Measurements from ENCODE around the gene PTPRK.

- TF ChIP-seq CSDC2 (CRISPR knock-in tag; IDR thresholded peaks at IDR 0.05) (no peak), ZC3H10 (CRISPR knock-in tag; IDR thresholded peaks at IDR 0.05) (no peak), ARNTL (CRISPR knock-in tag; IDR thresholded peaks at IDR 0.05; ENCODE audit: borderline replicate concordance, low read depth) (no peak), RARB (CRISPR knock-in tag; IDR thresholded peaks at IDR 0.05) (no peak), SNAI2 (CRISPR knock-in tag; IDR thresholded peaks at IDR 0.05) (no peak)
Measured at GRCh38 chr6:128560966-128561365, 40.6 kb upstream of the PTPRK start.

All from SK-N-SH treated with all-trans-retinoic acid at 6 μM for 48 hours (cell line).